ENCODE data around the gene LYPLAL1. TPM values are rescaled to one million over a fixed set of nuclear protein-coding genes. Genes with fewer than 3 reads are reported as not detected.

The LYPLAL1 gene
- total and polyA plus RNA-seq, 8 donors: 14.8 to 37.9 (median 22.2) TPM

DNA sequence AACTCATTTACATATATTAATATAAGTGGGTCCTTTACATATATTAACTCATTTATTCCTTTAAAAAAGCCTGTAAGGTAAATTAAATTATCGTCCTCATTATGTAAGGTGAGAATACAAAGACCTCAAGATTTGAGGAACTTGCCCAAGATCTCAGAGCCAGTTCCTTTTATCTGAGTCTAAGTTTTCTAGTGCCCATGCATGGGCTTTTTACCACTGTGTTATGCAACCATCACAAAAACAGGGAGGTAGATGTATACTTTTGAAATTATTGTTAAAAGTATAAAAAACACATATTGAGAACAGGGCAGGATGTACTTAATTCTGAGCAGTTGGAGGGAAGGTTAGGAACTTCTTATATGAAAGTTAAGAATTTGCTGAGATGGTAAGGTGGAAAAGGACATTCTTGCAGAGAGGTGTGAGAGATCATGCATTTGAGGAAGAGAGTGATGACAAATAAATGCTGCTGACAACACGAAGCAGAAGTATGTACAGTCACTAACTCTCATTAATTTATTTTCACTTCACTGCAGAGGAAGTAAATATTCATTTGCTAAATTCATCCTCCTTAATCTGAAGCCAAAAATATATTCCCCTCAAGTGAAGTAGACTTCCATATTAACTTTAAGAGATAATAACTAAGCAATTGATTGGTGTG is 28.9 kb upstream of the LYPLAL1 start:
- intact Hi-C loops (cut with DNase I): no loop called here
- H3K36me3 ChIP-seq: no peaks in the 10 kb centered on the region
- no peak for DNase-seq
- TF ChIP-seq, protein P1, sequence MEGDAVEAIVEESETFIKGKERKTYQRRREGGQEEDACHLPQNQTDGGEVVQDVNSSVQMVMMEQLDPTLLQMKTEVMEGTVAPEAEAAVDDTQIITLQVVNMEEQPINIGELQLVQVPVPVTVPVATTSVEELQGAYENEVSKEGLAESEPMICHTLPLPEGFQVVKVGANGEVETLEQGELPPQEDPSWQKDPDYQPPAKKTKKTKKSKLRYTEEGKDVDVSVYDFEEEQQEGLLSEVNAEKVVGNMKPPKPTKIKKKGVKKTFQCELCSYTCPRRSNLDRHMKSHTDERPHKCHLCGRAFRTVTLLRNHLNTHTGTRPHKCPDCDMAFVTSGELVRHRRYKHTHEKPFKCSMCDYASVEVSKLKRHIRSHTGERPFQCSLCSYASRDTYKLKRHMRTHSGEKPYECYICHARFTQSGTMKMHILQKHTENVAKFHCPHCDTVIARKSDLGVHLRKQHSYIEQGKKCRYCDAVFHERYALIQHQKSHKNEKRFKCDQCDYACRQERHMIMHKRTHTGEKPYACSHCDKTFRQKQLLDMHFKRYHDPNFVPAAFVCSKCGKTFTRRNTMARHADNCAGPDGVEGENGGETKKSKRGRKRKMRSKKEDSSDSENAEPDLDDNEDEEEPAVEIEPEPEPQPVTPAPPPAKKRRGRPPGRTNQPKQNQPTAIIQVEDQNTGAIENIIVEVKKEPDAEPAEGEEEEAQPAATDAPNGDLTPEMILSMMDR (IDR thresholded peaks at IDR 0.05): no peak
- peak in 1 of 4 donors; percentile 13 for ATAC-seq
- H3K9me3 ChIP-seq: no peaks in the 10 kb centered on the region
- no peak overlapping the region for H3K4me3 ChIP-seq
- 63 to 71% methylated on average over 2 of the region's 2 CpGs for WGBS, 2 donors
- no peak for FAIRE-seq
- no peaks in the 10 kb centered on the region for H3K4me1 ChIP-seq
- H3K27ac ChIP-seq: no peak overlapping the region
- H3K27me3 ChIP-seq: no peaks in the 10 kb centered on the region

DNA sequence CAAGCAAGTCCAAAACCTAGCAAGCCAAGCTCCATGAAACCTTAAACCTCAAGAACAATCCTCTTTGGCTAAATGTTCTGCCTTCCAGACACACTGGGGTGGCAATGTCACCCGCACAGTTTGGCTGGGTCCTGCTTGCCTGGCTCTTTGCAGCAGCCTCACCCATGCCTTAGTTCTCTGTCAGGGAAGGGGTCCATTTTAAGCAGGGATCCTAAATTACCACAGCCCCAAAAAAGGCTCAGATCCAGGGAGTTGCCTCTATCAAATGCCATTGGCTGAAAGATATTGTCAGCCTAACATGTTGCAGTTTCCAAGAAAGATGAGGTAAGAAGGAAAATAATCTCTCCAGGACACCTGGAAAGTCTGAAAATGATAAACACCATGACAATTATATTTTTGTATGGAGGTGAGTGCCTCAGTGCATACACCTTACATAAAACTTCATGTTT is 26.1 kb upstream of the LYPLAL1 start:
- WGBS, 2 donors: 90 to 100% methylated on average over 1 of the region's 1 CpG
- Histone ChIP-seq H3K36me3 (no peaks in the 10 kb centered on the region), H3K4me1 (no peaks in the 10 kb centered on the region), H3K27me3 (no peaks in the 10 kb centered on the region), H3K27ac (no peak overlapping the region), H3K4me3 (no peak overlapping the region), H3K9me3 (no peaks in the 10 kb centered on the region)
- DNase-seq (no peak), ATAC-seq (no peak), FAIRE-seq (no peak)
- TF ChIP-seq, protein P1 (IDR thresholded peaks at IDR 0.05): no peak
- intact Hi-C loops (cut with DNase I): no loop called here

DNA sequence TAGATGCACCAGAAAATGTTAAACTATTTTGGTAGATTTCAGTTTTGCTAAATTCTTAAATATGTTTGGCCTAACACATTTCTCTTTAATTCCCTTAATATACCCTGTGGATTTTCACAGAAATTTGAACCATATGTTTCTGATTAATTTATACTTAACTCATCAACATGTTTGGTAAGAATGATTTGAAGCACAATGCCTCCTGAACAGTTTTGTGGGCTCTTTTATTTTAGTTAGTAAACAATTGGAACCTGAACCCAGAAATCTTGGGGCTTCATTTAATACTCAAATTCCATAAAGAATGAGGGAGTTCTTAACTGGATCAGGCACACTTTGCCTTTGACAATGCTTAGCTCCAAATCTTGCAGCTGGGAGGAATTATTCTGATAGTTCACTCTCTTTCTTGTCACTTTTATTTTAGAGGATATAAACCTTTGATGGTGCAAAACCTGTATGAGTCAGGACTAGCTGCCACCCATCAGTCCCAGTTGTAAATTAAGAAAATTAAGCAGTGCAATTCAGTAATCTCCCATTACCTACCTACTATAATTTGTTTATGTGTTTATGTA is 24.6 kb upstream of the LYPLAL1 start:
- DNase-seq (no peak), ATAC-seq (no peak), FAIRE-seq (no peak)
- no peaks in the 10 kb centered on the region for H3K36me3 ChIP-seq
- no peaks in the 10 kb centered on the region for H3K27me3 ChIP-seq
- H3K27ac ChIP-seq: no peak overlapping the region
- intact Hi-C loops (cut with DNase I): no loop called here
- TF ChIP-seq, protein P1 (IDR thresholded peaks at IDR 0.05): no peak
- H3K9me3 ChIP-seq: no peaks in the 10 kb centered on the region
- H3K4me1 ChIP-seq: no peaks in the 10 kb centered on the region
- no peak overlapping the region for H3K4me3 ChIP-seq

DNA sequence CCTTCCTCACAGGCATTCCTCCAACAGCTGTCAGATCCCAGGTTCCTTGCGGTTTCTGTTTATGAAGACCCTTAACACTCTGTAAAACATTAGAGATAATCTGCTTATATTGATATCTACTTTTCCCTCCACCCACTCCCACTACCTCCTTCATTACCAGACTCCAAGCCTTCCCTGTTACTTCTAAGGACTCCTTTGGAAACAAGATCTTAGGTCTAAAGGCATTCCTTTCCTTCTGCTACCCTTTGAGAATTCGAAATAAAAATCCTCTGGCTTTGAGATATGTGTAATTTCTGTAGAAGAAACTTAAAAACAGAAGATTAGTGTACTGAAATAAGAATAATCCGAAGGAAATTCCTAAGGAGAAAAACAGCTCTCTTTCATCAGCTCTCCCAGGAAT is 23.7 kb upstream of the LYPLAL1 start:
- no peaks in the 10 kb centered on the region for H3K27me3 ChIP-seq
- no peak for FAIRE-seq
- 71 to 76% methylated on average over 3 of the region's 3 CpGs for WGBS, 2 donors
- H3K4me1 ChIP-seq: no peaks in the 10 kb centered on the region
- no peak overlapping the region for H3K4me3 ChIP-seq
- no peaks in the 10 kb centered on the region for H3K9me3 ChIP-seq
- H3K27ac ChIP-seq: no peak overlapping the region
- DNase-seq: no peak
- no peaks in the 10 kb centered on the region for H3K36me3 ChIP-seq
- TF ChIP-seq, protein P1 (IDR thresholded peaks at IDR 0.05): no peak
- ATAC-seq: no peak
- intact Hi-C loops (cut with DNase I): no loop called here

DNA sequence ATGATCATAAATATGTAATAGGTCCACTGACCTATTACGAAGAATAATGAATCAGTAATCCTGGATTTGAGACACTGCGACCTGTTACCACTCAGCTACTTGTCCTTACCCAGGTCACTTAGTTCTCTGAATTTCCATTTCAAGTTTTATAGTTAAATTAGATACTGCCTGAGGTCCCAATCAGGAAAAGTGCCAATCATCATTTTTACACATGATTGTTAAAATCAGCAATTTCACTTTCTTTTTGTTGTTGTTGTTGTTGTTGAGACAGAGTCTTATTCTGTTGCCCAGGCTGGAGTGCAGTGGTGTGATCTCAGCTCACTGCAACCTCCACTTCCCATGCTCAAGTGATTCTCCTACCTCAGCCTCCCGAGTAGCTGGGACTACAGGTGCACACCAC is 22.8 kb upstream of the LYPLAL1 start:
- TF ChIP-seq, protein P1 (IDR thresholded peaks at IDR 0.05): no peak
- H3K27ac ChIP-seq: no peak overlapping the region
- intact Hi-C loops (cut with DNase I): no loop called here
- no peaks in the 10 kb centered on the region for H3K9me3 ChIP-seq
- ATAC-seq (no peak), FAIRE-seq (no peak), DNase-seq (no peak)
- no peaks in the 10 kb centered on the region for H3K27me3 ChIP-seq
- H3K36me3 ChIP-seq: no peaks in the 10 kb centered on the region
- no peaks in the 10 kb centered on the region for H3K4me1 ChIP-seq
- WGBS, 2 donors: 89 to 95% methylated on average over 3 of the region's 3 CpGs
- no peak overlapping the region for H3K4me3 ChIP-seq

All from pancreas (tissue), 10 donors.